Measurements from ENCODE around the gene RFTN1. TPM values are rescaled to one million over a fixed set of nuclear protein-coding genes. Genes with fewer than 3 reads are reported as not detected.

RFTN1 gene
- total and polyA plus RNA-seq, 2 of the 8 experiments (the other 6 are each of a cell fraction or from before 2014, with no cell fraction given), result 4.6 to 6.7 TPM

GRCh38 chr3:16317561-16317945 is 195.9 kb downstream of the RFTN1 start:
- H3K4ac ChIP-seq (replicated peaks; ENCODE audit: insufficient read length, low read depth, low read length), result no peak overlapping the region
- H3K56ac ChIP-seq (replicated peaks; ENCODE audit: insufficient read length, low read depth, low read length), result no peak overlapping the region
- H3K79me2 ChIP-seq (ENCODE audit: control insufficient read depth in 1 of 2, insufficient read depth in 2 of 2, low read length in 2 of 2), result no peaks in the 10 kb centered on the region
- ChIA-PET CTCF (ENCODE audit: partially characterized antibody) (interaction anchor here (0.5 to 6.8 kb wide), 10 partner anchors 10 to 232 kb away, joined by 3 to 106 read pairs (median 8); no protein-coding TSS in a partner anchor), POLR2A (ENCODE audit: partially characterized antibody) (interaction anchor here (0.6 kb wide), 1 partner anchor 42 kb away, joined by 6 read pairs; no protein-coding TSS in a partner anchor)
- peaks cover 0 to 6% (median 2%) of the 10 kb centered on the region in 4 experiments; a peak in 4 of 8 replicates for H3K36me3 ChIP-seq (ENCODE audit: control insufficient read depth in 2 of 4, insufficient read depth in 4 of 4, low read length in 3 of 4)
- H3K79me1 ChIP-seq (ENCODE audit: low read depth, low read length), result 0 out of 2 replicates have a peak, but pooled peaks cover 2% of the 10 kb centered on the region
- no peak overlapping the region for H3K4me3 ChIP-seq (ENCODE audit: extremely low read depth in 1 of 4, insufficient read depth in 2 of 4, low read depth in 3 of 4, low read length in 4 of 4)
- TF ChIP-seq HDAC6 (IDR thresholded peaks at IDR 0.05; ENCODE audit: low read depth, low read length), result no peak
- no peak for TF ChIP-seq MAX (IDR thresholded peaks at IDR 0.05)
- TF ChIP-seq NRF1 (IDR thresholded peaks at IDR 0.05; ENCODE audit: low read depth, low read length), result no peak
- TF ChIP-seq PHF8 (conservative IDR thresholded peaks at IDR 0.05; ENCODE audit: low read depth, low read length), result no peak
- H4K20me1 ChIP-seq (replicated peaks in 1 of 2; ENCODE audit: control insufficient read depth in 1 of 2, insufficient read depth in 2 of 2, low read length in 2 of 2), result peaks cover 0 to 1% of the 10 kb centered on the region in 2 experiments
- no peak overlapping the region for H3K14ac ChIP-seq (ENCODE audit: insufficient read length)
- no peak overlapping the region for H4K5ac ChIP-seq (ENCODE audit: insufficient read length, low read depth, low read length)
- H3K23me2 ChIP-seq (ENCODE audit: low read depth, low read length), result no peaks in the 10 kb centered on the region
- no peak overlapping the region for H3K9ac ChIP-seq (replicated peaks in 1 of 4; ENCODE audit: extremely low read depth in 1 of 4, low read depth in 3 of 4, low read length in 3 of 4)
- no peak overlapping the region for H2BK15ac ChIP-seq (ENCODE audit: low read length)
- H3K23ac ChIP-seq (ENCODE audit: insufficient read length), result no peak overlapping the region
- no peaks in the 10 kb centered on the region for H3K27me3 ChIP-seq (replicated peaks in 1 of 4; ENCODE audit: control insufficient read depth in 3 of 4, extremely low read depth in 1 of 4, insufficient read depth in 3 of 4, low read length in 3 of 4)
- no peak overlapping the region for H2AK5ac ChIP-seq (ENCODE audit: low read depth, low read length)
- H4K91ac ChIP-seq (replicated peaks; ENCODE audit: insufficient read length, low read length), result no peak overlapping the region
- no peak overlapping the region for H3K18ac ChIP-seq (ENCODE audit: extremely low read depth, low read length)
- H2BK20ac ChIP-seq (ENCODE audit: low read length), result no peak overlapping the region
- DNase-seq (ENCODE audit: low read depth in 1 of 2, low spot score in 2 of 2) (no peak), FAIRE-seq (no peak)
- H3K27ac ChIP-seq (ENCODE audit: low read depth, low read length), result no peak overlapping the region
- no peak overlapping the region for H2BK12ac ChIP-seq (ENCODE audit: low read depth, low read length)
- no peak overlapping the region for H2BK120ac ChIP-seq (replicated peaks; ENCODE audit: low read depth, low read length)
- H3K9me3 ChIP-seq (ENCODE audit: insufficient read depth in 2 of 2, low read depth in 1 of 2, low read length in 1 of 2), result no peaks in the 10 kb centered on the region
- H3K4me2 ChIP-seq (ENCODE audit: insufficient read depth in 1 of 2, low read depth in 2 of 2, low read length in 2 of 2), result no peak overlapping the region
- no peak overlapping the region for H2BK5ac ChIP-seq (ENCODE audit: low read depth, low read length)
- no peak overlapping the region for H4K8ac ChIP-seq (ENCODE audit: extremely low read depth, insufficient read depth, low read length)
- WGBS, 2 experiments (ENCODE audit: extremely low coverage in 1 of 2, insufficient coverage in 1 of 2, insufficient read length in 1 of 2, insufficient replicate concordance in 2 of 2, low coverage in 1 of 2, low lambda C conversion rate in 2 of 2, missing lambda C conversion rate in 1 of 2), result 88% methylated on average over 6 of the region's 6 CpGs; no CpG with 5 or more reads in 1 of the 2 experiments
- no peaks in the 10 kb centered on the region for H3K4me1 ChIP-seq (replicated peaks in 1 of 4; ENCODE audit: control insufficient read depth in 3 of 4, insufficient read depth in 4 of 4, low read length in 3 of 4)
- H2AFZ ChIP-seq (ENCODE audit: low read length), result no peak overlapping the region

Data from H1 (cell line).